Fibroblast of skin of abdomen (primary cell): ENCODE data around the gene MS4A15.

Experiments used
- DNase-seq: peaks from one replicate; pipeline ENCODE4 v3.0.0-alpha.2; 2013

MS4A15 gene

DNA sequence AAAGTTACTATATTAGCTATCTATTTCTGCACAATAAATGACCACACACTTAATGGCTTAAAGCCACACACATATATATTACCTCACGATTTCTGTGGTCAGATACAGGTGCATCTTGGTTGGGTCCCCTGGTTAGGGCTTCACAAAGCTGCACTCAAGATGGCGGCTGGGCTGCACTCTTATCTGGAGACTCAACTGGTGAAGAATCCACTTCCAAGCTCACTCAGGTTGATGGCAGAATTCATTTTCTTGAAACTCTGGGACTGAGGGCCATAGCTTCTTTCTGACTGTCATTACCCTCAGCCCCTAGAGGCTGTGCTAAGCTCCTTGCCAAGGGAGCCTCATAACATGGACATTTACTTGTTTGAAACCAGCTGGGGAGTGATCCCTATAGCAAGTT is 23.4 kb downstream of the MS4A15 start:
- DNase-seq, result no peak

- DNase-seq, result no peak
These were observed 24.1 kb downstream of the MS4A15 start for GRCh38 chr11:60780774-60781173.

- DNase-seq, result no peak
These were observed 24.8 kb downstream of the MS4A15 start for GRCh38 chr11:60781286-60781980.

DNA sequence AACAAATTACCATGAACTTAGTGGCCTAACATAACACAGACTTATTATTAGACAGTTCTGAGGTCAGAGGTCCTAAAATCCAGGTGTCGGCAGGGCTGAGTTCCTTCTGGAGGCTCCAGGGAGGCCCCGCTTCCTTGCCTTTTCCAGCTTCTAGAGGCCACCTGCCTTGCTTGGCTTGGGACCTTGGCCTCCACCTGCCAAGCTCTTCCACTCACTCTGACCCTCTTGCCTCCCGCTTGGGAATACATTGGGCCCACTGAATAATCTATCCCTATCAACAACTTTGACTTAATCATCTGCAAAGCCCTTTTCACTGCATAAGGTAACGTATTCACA is 25.3 kb downstream of the MS4A15 start:
- no peak for DNase-seq

GRCh38 chr11:60782393-60783140 is 25.9 kb downstream of the MS4A15 start:
- no peak for DNase-seq

DNA sequence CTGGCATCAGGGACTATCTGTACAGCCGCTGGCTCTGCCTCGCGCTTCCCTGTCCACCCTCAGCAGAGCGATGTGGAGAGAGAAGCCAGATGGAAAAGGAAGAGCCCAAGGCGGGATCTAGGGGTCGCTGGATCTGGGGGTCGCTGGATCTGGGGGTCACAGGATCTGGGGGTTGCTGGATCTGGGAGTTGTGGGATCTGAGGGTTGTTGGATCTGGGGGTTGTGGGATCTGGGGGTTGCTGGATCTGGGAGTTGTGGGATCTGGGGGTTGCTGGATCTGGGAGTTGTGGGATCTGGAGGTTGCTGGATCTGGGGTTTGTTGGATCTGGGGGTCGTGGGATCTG is 26.4 kb downstream of the MS4A15 start:
- DNase-seq, result no peak

DNA sequence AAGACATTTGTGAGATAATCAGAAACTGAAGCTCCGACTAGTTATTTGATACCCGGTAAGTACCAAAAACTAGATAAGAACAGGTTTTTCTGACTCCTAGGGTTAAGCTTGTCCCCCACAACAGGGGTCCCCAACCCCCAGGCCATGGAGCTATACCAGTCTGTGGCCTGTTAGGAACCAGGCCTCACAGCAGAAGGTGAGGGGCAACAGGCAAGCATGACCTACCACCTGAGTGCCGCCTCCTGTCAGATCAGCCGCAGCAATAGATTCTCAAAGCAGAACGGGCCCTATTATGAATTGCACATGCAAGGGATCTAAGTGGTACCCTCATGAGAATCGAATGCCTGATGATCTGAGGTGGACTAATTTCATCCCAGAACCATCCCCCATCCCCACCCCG is 27.2 kb downstream of the MS4A15 start:
- no peak for DNase-seq

- DNase-seq, result no peak
These were observed 28.5 kb downstream of the MS4A15 start, which contains the start of gene MS4A10 for GRCh38 chr11:60785136-60785535. MS4A10 (plus strand) TSS chr11:60785333; CDS start chr11:60790336, 5,003 bp downstream.

GRCh38 chr11:60785806-60786361 is 29.2 kb downstream of the MS4A15 start:
- DNase-seq, result peak; percentile 34

DNA sequence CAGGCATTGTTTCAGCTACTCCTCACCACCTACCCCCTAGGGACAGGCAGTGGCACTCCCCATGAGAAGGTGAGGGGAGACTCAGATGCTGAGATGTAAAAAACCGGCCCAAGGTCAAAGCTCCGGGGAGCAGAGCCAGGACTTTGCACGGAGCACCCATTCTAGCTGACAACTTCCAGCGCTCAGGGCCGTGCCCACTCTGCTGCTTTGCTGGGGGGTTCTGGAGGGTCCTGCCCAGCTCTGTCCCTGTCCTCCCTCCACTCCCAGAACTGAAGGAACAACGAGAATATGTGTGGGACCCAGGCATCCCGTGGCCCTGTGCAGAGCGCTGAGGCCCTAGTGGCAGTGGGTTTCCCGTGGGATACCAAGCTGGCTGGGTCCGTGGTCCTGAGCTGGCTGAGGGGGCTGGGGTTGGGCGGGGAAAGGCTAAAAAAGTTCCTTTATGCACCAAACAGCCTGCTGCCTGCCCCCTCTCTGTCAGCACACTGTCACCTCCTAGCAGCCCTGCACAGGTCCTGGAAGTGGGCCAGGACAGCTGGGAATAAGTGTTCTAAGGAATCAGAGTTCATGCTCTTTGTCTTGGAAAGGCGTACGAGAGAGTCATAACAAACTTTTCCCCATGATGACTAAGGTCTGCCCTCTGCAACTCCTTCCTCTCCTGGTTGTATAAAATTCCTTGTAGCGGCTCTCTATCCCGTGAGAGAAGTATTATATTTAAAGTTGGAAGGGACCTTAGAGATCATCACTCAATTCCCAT is 30.3 kb downstream of the MS4A15 start:
- DNase-seq, result peak; percentile 64

DNA sequence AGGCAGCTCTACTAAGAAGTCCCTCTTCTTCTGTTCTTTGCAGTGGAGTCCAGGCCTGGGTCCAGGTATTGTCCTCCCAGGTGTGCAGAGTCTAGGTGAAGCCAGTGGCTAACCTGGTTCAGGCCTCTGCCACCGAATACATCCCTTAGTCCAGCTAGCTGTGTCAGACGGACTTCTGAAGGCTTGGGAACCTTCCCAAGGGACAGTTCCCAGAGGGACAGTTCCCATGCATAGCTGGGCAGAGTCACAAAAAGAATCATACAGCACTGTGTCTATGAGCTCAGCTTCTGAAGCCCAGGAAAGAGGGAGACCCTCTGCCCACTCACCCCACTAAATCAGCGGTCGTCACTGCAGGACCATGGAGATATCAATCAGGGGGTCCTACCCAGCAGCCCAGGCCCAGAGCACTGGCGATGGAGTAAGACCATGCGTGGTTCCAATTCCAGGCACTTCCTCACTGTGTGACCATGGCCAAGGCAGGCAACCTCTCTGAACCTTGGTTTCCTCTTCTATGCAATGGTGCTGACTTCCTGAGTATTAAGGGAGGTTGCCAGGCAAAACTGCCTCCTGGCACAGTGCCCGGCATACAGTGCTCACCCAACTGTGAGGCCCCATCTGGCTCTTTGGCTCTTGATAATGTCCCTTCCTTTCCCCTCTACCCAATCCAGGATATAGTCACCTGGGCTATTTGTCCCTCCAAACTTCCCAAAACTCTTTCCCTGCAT is 31.9 kb downstream of the MS4A15 start:
- DNase-seq, result no peak

DNA sequence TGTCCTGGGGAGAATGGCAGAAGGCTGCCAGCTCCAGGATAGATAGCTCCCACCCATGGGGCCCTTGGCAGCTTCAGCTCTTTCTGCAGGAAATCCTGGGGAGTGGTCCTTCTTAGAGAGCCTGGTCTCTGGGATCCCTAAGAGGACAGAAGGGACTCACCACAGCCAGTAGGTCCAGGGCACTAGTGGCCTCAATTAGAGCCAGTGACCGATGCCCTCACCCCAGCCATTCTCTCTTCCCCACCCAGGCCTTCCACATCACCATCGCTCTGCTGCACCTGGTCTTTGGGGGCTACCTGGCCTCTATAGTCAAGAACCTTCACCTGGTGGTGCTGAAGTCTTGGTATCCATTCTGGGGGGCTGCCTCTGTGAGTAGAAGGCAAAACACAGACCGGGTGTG is 34.1 kb downstream of the MS4A15 start:
- DNase-seq, result no peak

DNA sequence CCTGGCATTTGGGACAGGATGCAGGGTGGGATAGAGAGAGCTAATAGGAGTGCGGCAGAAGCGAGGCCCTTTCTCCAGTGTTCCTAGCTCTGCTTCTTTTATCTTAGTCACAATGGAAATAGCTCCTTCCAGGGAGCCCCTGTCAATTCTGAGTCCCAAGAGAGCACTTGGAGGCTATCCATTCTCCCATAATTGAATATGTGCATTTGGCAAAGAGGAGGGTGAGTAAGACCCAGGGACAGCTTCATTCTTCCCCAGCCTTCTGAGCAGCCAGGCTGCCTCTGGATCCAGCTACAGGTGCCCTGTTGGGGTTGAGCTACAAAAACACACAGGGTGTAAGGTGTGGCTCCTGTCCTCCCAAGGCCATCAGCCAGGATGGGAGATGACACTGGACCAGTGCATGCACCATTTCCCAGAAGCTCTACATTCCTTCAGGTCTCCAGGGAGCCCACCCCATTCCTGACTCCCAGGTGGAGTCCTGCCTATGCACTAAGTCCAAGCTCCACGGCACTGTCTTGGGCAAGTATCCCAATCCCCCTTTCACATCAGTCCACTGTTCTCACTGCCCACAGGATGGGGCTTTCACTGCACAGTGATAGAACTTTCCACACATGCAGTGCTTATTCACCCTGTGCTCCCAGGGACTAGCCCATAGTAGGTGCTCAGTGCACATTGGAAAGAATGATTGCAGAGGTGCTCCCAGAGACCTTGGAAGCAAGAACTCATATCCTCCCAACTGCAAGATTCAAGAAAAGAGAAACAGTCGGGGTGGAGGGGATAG is 34.7 kb downstream of the MS4A15 start:
- DNase-seq, result no peak

- no peak for DNase-seq
These were observed 35.9 kb downstream of the MS4A15 start for GRCh38 chr11:60792521-60792920.

GRCh38 chr11:60795291-60795690 is 38.6 kb downstream of the MS4A15 start:
- no peak for DNase-seq

- DNase-seq, result no peak
These were observed 41.4 kb downstream of the MS4A15 start for GRCh38 chr11:60797846-60798630.

GRCh38 chr11:60798631-60799030 is 42.0 kb downstream of the MS4A15 start:
- no peak for DNase-seq

DNA sequence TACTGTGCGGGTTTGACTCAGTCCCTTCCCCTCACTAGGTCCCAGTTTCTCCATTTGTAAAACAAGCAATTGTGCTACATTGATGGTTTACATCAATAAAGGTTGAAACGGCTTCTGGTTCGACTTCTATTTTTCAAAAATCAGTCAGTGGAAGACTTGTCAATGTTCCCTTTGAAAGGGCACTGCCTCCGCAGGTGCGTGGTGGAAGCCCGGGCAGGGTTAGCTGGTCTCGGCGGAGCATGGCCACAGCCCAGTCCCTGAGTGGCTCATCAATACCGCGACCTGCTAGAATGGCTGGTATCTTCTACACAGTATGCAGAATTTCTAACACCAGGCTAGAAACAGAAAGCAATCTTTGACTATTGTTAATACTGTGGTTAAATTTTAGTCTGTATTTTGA is 44.5 kb downstream of the MS4A15 start:
- no peak for DNase-seq

DNA sequence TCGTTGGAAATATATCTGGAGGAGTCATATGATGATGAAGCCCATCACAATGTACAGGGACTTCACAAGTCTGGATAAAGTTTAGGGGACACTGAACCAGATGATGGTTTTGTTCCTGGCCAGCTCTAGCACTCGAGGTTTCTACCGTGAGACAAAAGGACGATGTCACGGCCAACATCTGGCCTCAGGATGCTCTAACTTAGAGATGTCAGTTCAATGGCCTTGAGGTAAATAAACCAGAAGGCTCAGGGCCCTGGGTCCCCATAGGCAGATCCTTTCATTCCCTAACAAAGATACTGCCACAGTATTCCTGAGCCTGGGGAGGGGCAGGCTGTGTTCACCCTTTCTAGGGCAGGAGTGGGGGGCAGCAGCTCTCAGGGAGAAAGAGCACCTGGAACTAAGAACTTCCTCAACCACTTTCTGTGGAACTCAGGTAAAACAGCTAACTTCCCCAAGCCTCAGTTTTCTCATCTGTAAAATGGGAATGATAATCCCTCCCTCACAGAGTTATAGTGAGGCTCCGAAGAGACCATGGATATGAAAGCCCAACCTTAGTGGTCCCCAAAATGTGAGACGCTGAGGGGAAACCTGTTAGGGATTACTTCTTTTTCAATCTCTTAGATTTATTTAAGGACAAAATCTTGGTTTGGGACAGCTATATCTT is 46.7 kb downstream of the MS4A15 start:
- no peak for DNase-seq

- DNase-seq, result no peak
These were observed 52.6 kb downstream of the MS4A15 start for GRCh38 chr11:60809249-60809648.
